GM12892 (cell line): Measurements from ENCODE around the gene EIF4G1.

Experiments
- POLR2A ChIP-seq: IDR thresholded peaks from 2 replicates; pipeline ENCODE4 v1.6.1; 2011; ENCODE audit warnings: low read depth, low read length, control low read depth
- POLR2AphosphoS5 ChIP-seq: IDR thresholded peaks from 2 replicates; pipeline ENCODE4 v1.6.1; 2011; ENCODE audit warnings: low read depth, low read length, control low read depth
- TAF1 ChIP-seq: IDR thresholded peaks from 2 replicates; pipeline ENCODE4 v1.6.1; 2011; ENCODE audit warnings: low read depth, mild to moderate bottlenecking, control low read depth, low read length, borderline replicate concordance

DNA sequence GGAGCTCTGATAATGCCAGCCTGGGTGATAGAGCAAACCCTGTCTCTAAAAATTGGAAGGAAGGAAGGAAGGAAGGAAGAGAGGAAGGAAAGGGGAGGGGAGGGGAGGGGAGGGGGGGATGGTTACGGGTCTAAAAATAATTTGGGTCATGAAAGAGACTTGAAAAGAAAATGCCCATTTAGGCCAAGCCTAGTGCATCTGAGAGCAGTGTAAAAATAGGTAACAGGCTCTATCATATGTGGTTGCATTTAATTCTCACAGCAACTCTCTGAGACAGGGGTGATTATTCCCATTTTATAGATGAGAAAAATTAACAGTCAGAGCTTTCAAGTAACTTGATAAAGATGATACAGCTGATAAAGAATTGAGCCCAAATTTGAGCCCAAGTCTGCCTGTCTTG is 42.1 kb upstream of the EIF4G1 start:
- TF ChIP-seq POLR2A (no peak), POLR2AphosphoS5 (no peak), TAF1 (no peak)
